ENCODE measurements around the gene TMPRSS11D.

DNA sequence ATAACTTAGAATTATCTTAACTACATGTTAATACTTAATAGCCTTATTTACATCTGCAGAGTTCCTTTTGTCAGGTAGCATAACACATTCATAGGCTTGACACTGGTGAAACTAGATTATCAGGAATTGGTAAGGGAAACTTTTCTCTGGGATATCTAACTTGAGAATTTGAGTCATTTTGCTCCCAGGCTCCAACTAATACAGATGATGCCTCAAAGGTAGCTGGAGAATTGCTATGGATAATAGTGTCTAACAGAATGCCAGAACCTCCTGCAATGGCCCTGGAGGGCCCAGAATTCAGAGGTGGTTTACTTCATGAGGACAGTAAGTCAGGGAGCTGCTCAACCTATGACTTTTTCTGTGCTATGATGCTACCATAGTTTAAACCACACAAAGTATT, 13.9 kb upstream of the TMPRSS11D start:
- TF ChIP-seq EZH2 (IDR thresholded peaks at IDR 0.05; ENCODE audit: borderline replicate concordance, insufficient read depth, low read length, poor library complexity, severe bottlenecking) (no peak), TAF1 (IDR thresholded peaks at IDR 0.05; ENCODE audit: low read depth) (no peak), RAD21 (conservative IDR thresholded peaks at IDR 0.05) (no peak), SMC3 (conservative IDR thresholded peaks at IDR 0.05; ENCODE audit: poor library complexity) (no peak), POLR2AphosphoS5 (IDR thresholded peaks at IDR 0.05) (no peak), EP300 (conservative IDR thresholded peaks at IDR 0.05; ENCODE audit: poor library complexity, severe bottlenecking) (no peak)
- TF ChIP-seq, protein P1, sequence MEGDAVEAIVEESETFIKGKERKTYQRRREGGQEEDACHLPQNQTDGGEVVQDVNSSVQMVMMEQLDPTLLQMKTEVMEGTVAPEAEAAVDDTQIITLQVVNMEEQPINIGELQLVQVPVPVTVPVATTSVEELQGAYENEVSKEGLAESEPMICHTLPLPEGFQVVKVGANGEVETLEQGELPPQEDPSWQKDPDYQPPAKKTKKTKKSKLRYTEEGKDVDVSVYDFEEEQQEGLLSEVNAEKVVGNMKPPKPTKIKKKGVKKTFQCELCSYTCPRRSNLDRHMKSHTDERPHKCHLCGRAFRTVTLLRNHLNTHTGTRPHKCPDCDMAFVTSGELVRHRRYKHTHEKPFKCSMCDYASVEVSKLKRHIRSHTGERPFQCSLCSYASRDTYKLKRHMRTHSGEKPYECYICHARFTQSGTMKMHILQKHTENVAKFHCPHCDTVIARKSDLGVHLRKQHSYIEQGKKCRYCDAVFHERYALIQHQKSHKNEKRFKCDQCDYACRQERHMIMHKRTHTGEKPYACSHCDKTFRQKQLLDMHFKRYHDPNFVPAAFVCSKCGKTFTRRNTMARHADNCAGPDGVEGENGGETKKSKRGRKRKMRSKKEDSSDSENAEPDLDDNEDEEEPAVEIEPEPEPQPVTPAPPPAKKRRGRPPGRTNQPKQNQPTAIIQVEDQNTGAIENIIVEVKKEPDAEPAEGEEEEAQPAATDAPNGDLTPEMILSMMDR (IDR thresholded peaks at IDR 0.05; ENCODE audit: poor library complexity, severe bottlenecking), result no peak
- TF ChIP-seq, protein P2, sequence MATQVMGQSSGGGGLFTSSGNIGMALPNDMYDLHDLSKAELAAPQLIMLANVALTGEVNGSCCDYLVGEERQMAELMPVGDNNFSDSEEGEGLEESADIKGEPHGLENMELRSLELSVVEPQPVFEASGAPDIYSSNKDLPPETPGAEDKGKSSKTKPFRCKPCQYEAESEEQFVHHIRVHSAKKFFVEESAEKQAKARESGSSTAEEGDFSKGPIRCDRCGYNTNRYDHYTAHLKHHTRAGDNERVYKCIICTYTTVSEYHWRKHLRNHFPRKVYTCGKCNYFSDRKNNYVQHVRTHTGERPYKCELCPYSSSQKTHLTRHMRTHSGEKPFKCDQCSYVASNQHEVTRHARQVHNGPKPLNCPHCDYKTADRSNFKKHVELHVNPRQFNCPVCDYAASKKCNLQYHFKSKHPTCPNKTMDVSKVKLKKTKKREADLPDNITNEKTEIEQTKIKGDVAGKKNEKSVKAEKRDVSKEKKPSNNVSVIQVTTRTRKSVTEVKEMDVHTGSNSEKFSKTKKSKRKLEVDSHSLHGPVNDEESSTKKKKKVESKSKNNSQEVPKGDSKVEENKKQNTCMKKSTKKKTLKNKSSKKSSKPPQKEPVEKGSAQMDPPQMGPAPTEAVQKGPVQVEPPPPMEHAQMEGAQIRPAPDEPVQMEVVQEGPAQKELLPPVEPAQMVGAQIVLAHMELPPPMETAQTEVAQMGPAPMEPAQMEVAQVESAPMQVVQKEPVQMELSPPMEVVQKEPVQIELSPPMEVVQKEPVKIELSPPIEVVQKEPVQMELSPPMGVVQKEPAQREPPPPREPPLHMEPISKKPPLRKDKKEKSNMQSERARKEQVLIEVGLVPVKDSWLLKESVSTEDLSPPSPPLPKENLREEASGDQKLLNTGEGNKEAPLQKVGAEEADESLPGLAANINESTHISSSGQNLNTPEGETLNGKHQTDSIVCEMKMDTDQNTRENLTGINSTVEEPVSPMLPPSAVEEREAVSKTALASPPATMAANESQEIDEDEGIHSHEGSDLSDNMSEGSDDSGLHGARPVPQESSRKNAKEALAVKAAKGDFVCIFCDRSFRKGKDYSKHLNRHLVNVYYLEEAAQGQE (IDR thresholded peaks at IDR 0.05; ENCODE audit: borderline replicate concordance), result no peak
